ENCODE results near the gene XRN2. TPM values are rescaled to one million over a fixed set of nuclear protein-coding genes. Genes with fewer than 3 reads are reported as not detected.
"Not testable (repeated sequence)": the region's sequence is repeated elsewhere in the genome, so short reads cannot be mapped to it uniquely, and the experiment has no call there.

XRN2 gene
- total RNA-seq, 2 experiments from 2014 or later, result 76.5 to 81.9 TPM

DNA sequence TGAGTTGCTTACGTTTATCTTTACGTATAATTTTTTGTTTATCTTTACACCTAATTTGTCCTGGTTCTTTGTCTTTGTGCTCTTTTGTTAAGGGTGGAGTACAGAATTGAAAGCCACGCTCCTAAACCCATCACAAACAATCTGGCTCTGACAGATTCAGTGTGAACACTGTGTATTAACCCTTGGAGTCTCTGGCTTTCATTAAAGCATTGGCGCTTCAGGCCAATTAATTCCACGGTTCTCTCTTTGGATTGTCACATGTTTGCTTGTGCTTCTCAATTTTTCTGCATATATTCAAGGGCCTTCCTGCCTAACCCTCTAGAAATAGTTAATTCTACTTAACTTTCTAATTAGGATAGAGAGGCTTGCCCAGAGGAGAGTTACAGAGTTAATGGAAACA lies 55.6 kb downstream of the XRN2 start:
- H3K4me1 Mint-ChIP-seq (ENCODE audit: low read depth), result peaks cover 9% of the 10 kb centered on the region
- no peak overlapping the region for H3K27ac Mint-ChIP-seq
- H3K27me3 Mint-ChIP-seq (ENCODE audit: low read depth), result no peaks in the 10 kb centered on the region

DNA sequence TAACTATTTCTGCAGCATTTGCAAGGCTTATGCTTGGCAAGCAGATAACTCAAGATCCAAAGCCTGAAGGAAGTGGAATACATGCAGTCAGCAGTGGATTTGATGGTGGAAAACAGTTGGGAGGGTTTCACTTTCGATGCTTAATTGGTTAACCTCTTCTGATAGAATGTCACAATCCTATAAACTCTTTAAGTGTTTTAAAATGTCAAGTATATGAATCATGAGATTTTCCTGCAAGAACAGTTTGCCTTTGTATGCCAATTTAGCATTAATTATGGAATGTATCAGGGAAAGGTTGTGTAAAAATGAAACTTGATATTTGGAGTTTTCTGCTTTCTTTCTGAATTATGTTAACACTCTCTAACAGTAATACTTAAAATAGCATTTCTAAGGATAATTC lies 57.6 kb downstream of the XRN2 start:
- intact Hi-C loops (cut with micrococcal nuclease), result no loop called here
- Mint-ChIP-seq H3K9me3 (no peaks in the 10 kb centered on the region), H3K27ac (no peak overlapping the region), H3K27me3 (ENCODE audit: low read depth) (no peaks in the 10 kb centered on the region), H3K4me1 (ENCODE audit: low read depth) (peaks cover 9% of the 10 kb centered on the region), H3K36me3 (ENCODE audit: low read depth) (peaks cover 32% of the 10 kb centered on the region), H3K4me3 (no peak overlapping the region)
- CTCF ChIA-PET, result interaction anchor here (0.6 kb wide), 1 partner anchor 562 kb away, joined by 3 read pairs; no protein-coding TSS in a partner anchor
- no peak for DNase-seq

More for the DNA sequence above, 55.6 kb downstream of the XRN2 start:
- Mint-ChIP-seq H3K9me3 (no peaks in the 10 kb centered on the region), H3K36me3 (ENCODE audit: low read depth) (peaks cover 35% of the 10 kb centered on the region), H3K4me3 (no peak overlapping the region)
- CTCF ChIA-PET, result no interaction called here
- intact Hi-C loops (cut with micrococcal nuclease), result no loop called here
- no peak for DNase-seq

DNA sequence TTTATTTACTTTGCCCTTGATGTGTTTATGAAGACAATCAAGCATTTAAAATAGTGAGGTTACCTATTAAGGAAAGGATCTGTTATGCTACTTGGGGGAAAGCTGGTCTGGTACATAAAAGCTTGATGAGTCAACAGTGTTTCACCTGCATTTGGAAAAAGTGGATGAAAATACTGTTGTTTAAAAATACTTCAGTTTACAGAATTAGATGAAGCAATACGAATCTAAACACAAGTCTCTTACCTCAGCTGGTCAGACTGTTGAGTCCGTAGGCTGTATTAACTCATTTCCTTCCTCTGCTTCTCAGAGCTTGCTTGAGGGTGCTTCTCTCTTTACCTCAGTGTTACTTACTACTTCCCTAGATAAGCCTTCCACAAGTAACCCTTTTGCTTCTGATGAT lies 58.1 kb downstream of the XRN2 start:
- H3K4me1 Mint-ChIP-seq (ENCODE audit: low read depth), result peaks cover 9% of the 10 kb centered on the region
- no peaks in the 10 kb centered on the region for H3K9me3 Mint-ChIP-seq
- DNase-seq, result no peak
- intact Hi-C loops (cut with micrococcal nuclease), result no loop called here
- H3K36me3 Mint-ChIP-seq (ENCODE audit: low read depth), result peaks cover 33% of the 10 kb centered on the region
- H3K27me3 Mint-ChIP-seq (ENCODE audit: low read depth), result no peaks in the 10 kb centered on the region
- no peak overlapping the region for H3K4me3 Mint-ChIP-seq
- CTCF ChIA-PET, result interaction anchor here (0.6 kb wide), 1 partner anchor 562 kb away, joined by 3 read pairs; no protein-coding TSS in a partner anchor
- no peak overlapping the region for H3K27ac Mint-ChIP-seq

DNA sequence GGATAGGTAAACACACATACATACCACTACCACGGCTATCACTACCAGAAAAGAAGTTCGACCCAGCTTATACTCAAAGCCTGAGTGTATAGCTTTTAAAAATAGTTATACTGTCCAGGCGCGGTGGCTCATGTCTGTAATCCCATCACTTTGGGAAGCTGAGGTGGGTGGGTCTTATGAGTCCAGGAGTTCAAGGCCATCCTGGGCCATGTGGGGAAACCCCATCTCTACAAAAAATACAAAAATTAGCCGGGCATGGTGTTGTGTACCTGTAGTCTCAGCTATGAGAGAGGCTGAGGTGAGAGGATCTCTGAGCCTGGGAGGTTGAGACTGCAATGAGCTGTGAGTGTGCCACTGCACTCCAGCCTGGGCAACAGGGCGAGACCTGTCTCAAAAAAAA lies 61.3 kb downstream of the XRN2 start:
- Mint-ChIP-seq H3K27ac (no peak overlapping the region), H3K9me3 (no peaks in the 10 kb centered on the region), H3K27me3 (ENCODE audit: low read depth) (no peaks in the 10 kb centered on the region), H3K36me3 (ENCODE audit: low read depth) (peaks cover 42% of the 10 kb centered on the region), H3K4me3 (no peak overlapping the region), H3K4me1 (ENCODE audit: low read depth) (peaks cover 9% of the 10 kb centered on the region)
- intact Hi-C loops (cut with micrococcal nuclease), result no loop called here
- CTCF ChIA-PET, result interaction anchor here (0.7 to 1.4 kb wide), 2 partner anchors 69 to 129 kb away, joined by 4 to 5 read pairs; no protein-coding TSS in a partner anchor
- DNase-seq, result no peak

DNA sequence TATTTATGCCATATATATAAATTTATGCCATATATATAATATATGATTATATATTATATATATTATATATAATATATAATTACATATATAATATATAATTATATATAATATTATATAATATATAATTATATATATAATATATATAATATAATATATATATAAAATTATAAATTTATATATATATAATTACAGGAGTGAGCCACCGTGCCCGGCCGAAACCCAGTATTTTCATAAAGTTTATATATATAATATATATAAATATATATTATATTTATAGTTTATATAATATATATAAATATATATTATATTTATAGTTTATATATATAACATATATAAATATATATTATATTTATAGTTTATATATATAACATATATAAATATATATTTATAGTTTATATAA lies 62.6 kb downstream of the XRN2 start:
- no peak for DNase-seq
- H3K27me3 Mint-ChIP-seq (ENCODE audit: low read depth), result no peaks in the 10 kb centered on the region
- intact Hi-C loops (cut with micrococcal nuclease), result no loop called here
- H3K9me3 Mint-ChIP-seq, result no peaks in the 10 kb centered on the region
- H3K36me3 Mint-ChIP-seq (ENCODE audit: low read depth), result peaks cover 35% of the 10 kb centered on the region
- H3K4me1 Mint-ChIP-seq (ENCODE audit: low read depth), result peaks cover 2% of the 10 kb centered on the region
- H3K27ac Mint-ChIP-seq, result no peak overlapping the region
- no peak overlapping the region for H3K4me3 Mint-ChIP-seq
- CTCF ChIA-PET, result interaction anchor here (0.6 kb wide), 1 partner anchor 264 kb away, joined by 3 read pairs; no protein-coding TSS in a partner anchor

DNA sequence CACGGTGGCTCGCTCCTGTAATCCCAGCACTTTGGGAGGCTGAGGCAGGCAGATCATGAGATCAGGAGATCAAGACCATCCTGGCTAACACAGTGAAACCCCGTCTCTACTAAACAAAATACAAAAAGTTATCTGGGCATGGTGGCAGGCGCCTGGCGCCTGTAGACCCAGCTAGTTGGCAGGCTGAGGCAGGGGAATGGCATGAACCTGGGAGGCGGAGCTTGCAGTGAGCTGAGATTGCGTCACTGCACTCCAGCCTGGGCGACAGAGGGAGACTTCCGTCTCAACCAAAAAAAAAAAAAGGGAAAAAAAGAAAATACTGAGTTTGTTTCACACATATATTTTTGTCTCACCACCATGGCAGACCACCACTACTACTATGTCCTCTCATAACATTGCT lies 63.1 kb downstream of the XRN2 start:
- H3K9me3 Mint-ChIP-seq; intact Hi-C loops (cut with micrococcal nuclease); H3K27me3 Mint-ChIP-seq (ENCODE audit: low read depth); DNase-seq; H3K4me1 Mint-ChIP-seq (ENCODE audit: low read depth); H3K27ac Mint-ChIP-seq; H3K4me3 Mint-ChIP-seq: not testable (repeated sequence)
- peaks cover 34% of the 10 kb centered on the region for H3K36me3 Mint-ChIP-seq (ENCODE audit: low read depth)
- CTCF ChIA-PET, result interaction anchor here (0.6 kb wide), 1 partner anchor 264 kb away, joined by 3 read pairs; no protein-coding TSS in a partner anchor

DNA sequence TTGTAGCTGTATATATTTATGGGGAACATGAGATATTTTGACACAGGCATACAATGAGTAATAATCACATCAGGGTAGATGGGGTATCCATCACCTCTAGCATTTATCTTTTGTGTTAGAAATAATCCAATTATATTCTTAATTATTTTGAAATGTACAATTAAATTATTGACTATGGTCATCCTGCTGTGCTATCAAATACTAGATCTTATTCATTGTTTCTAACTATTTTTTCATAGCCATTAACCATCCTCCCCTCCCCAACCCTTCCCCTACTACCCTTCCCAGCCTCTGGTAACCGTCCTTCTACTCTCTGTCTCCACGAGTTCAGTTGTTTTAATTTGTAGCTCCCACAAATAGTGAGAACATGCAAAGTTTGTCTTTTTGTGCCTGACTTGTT lies 65.7 kb downstream of the XRN2 start:
- Mint-ChIP-seq H3K4me1 (ENCODE audit: low read depth) (peaks cover 6% of the 10 kb centered on the region), H3K4me3 (no peak overlapping the region), H3K36me3 (ENCODE audit: low read depth) (peaks cover 29% of the 10 kb centered on the region), H3K9me3 (no peaks in the 10 kb centered on the region), H3K27ac (no peak overlapping the region), H3K27me3 (ENCODE audit: low read depth) (no peaks in the 10 kb centered on the region)
- intact Hi-C loops (cut with micrococcal nuclease), result no loop called here
- DNase-seq, result no peak
- CTCF ChIA-PET, result no interaction called here

DNA sequence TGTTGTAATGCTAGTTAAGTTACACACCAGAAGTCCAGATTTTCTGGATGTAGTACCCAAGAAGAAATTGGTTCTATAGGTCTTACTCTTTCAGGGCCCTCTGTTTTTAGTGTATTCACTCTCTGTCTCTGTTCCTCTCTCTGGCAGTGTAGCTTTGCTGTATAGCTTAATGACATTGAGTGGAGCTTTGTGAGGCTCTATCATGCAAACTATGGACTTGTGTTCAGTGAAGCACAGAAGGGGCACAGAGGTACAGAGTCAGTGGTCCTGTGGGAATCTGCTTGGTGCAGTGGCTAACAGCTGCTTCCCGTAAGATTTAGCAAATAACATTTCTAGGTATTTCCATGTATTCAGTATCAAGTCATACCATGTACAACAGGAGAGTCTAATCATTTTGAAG lies 68.1 kb downstream of the XRN2 start:
- Mint-ChIP-seq H3K9me3 (no peaks in the 10 kb centered on the region), H3K27me3 (ENCODE audit: low read depth) (no peaks in the 10 kb centered on the region), H3K4me3 (no peak overlapping the region), H3K27ac (no peak overlapping the region), H3K36me3 (ENCODE audit: low read depth) (peaks cover 35% of the 10 kb centered on the region), H3K4me1 (ENCODE audit: low read depth) (peaks cover 6% of the 10 kb centered on the region)
- no peak for DNase-seq
- CTCF ChIA-PET, result no interaction called here
- intact Hi-C loops (cut with micrococcal nuclease), result no loop called here

DNA sequence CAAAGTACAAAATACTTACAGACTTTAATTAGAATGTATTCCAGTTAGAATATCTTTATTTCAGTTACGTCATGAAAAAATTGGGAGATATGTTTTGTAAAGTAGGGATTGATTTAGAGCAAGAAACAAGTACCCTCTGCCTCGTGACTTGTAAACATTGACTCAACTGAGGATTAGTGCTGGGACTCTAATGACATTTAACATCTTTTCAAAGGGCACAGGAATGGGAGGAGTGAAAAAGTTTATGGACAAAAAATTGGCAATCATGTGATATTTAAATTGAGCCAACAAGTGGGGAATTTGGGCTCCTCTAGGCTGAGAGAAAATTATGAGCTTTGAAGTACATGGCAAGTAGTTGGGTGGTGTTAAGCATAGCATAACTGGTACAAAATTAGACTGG lies 68.9 kb downstream of the XRN2 start:
- intact Hi-C loops (cut with micrococcal nuclease), result no loop called here
- H3K4me3 Mint-ChIP-seq, result no peak overlapping the region
- peaks cover 34% of the 10 kb centered on the region for H3K36me3 Mint-ChIP-seq (ENCODE audit: low read depth)
- H3K4me1 Mint-ChIP-seq (ENCODE audit: low read depth), result peaks cover 6% of the 10 kb centered on the region
- no peak for DNase-seq
- CTCF ChIA-PET, result interaction anchor here (0.9 kb wide), 1 partner anchor 9 kb away, joined by 3 read pairs; no protein-coding TSS in a partner anchor
- no peaks in the 10 kb centered on the region for H3K27me3 Mint-ChIP-seq (ENCODE audit: low read depth)
- H3K27ac Mint-ChIP-seq, result no peak overlapping the region
- no peaks in the 10 kb centered on the region for H3K9me3 Mint-ChIP-seq

DNA sequence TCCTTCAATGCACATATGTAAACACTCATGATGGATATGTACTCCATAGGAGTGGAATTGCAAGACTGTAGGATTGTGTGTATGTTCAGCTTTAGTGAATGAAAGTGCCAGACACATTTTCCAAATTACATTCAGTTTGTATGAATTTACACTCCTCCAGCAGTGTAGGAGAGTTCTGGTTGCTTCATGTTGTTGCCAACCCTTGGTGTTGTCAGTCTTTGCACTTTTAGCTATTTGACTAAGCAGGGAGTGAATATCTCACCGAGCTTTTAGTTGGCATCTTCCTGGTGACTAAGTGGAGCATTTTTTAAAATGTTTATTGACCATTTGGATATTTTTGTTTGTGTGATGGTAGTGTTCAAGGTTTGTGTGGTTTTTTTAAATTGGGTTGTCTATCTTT lies 70.3 kb downstream of the XRN2 start:
- DNase-seq, result no peak
- CTCF ChIA-PET, result no interaction called here
- H3K27ac Mint-ChIP-seq, result no peak overlapping the region
- H3K27me3 Mint-ChIP-seq (ENCODE audit: low read depth), result no peaks in the 10 kb centered on the region
- peaks cover 6% of the 10 kb centered on the region for H3K4me1 Mint-ChIP-seq (ENCODE audit: low read depth)
- H3K9me3 Mint-ChIP-seq, result no peaks in the 10 kb centered on the region
- no peak overlapping the region for H3K4me3 Mint-ChIP-seq
- intact Hi-C loops (cut with micrococcal nuclease), result no loop called here
- H3K36me3 Mint-ChIP-seq (ENCODE audit: low read depth), result peaks cover 27% of the 10 kb centered on the region

DNA sequence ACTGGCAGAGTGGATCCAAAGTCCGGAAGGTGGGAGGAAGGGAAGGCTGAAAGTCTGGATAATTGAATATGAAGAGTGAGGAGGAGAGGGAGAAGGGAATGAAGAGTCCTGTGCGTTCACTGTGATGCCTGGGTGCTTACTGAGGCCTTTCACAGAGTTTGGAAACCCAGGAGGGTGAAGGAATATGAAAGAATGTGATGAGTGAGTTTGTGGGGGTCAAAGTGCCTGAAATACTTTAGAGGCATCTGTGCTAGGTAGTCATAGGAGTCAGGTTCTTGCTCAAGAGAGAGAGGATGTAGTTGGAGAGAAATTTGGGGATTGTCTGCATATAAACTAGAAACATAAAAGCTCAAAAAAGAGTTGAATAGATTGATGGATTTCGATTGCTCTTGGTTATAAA lies 73.5 kb downstream of the XRN2 start:
- Mint-ChIP-seq H3K4me1 (ENCODE audit: low read depth) (peaks cover 9% of the 10 kb centered on the region), H3K4me3 (no peak overlapping the region), H3K27me3 (ENCODE audit: low read depth) (no peaks in the 10 kb centered on the region), H3K27ac (no peak overlapping the region), H3K36me3 (ENCODE audit: low read depth) (peaks cover 40% of the 10 kb centered on the region), H3K9me3 (no peaks in the 10 kb centered on the region)
- DNase-seq, result no peak
- CTCF ChIA-PET, result no interaction called here
- intact Hi-C loops (cut with micrococcal nuclease), result no loop called here

DNA sequence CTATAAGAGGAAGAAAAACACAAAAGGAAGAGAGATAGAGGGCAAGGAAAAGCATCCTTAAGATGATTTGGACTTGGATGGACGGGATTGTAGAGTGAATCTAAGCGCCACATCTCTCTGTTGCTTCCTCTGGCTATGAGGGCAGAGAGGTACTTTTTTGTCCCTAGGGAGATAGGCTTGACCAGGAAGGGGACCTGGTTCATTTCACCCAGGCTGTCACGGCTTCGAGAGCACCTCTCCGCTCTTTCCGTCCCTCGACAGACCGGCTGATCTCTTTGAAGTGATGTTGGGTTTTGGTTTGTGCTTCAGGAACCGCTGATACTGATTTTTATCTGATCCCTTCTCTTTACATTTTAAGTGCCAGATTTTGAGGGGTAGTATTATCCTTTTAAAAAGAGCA lies 74.6 kb downstream of the XRN2 start:
- CTCF ChIA-PET, result no interaction called here
- no peak overlapping the region for H3K4me3 Mint-ChIP-seq
- no peaks in the 10 kb centered on the region for H3K9me3 Mint-ChIP-seq
- H3K36me3 Mint-ChIP-seq (ENCODE audit: low read depth), result peaks cover 39% of the 10 kb centered on the region
- no peaks in the 10 kb centered on the region for H3K27me3 Mint-ChIP-seq (ENCODE audit: low read depth)
- no peak overlapping the region for H3K27ac Mint-ChIP-seq
- intact Hi-C loops (cut with micrococcal nuclease), result no loop called here
- no peak for DNase-seq
- H3K4me1 Mint-ChIP-seq (ENCODE audit: low read depth), result peaks cover 5% of the 10 kb centered on the region

DNA sequence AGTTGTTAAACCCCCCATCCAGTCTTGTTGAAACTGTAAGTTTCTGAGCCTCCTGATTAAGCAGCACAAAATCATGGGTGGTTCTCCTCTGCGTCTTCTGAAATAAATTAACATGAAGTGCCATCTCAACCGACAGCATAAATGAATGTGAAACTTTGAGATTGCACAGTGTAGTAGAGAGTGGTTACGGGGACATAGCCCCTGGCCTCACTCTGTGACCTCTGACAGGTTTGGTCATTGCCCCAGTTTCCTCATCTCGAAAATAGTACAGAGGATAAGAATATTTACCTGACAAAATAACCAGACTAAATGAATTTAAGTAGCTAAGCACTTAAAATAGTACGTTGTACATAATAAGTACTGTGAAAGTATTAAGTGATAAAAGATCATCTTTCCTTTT lies 75.1 kb downstream of the XRN2 start:
- Mint-ChIP-seq H3K27me3 (ENCODE audit: low read depth) (no peaks in the 10 kb centered on the region), H3K36me3 (ENCODE audit: low read depth) (peaks cover 34% of the 10 kb centered on the region), H3K4me1 (ENCODE audit: low read depth) (peaks cover 5% of the 10 kb centered on the region), H3K4me3 (no peak overlapping the region), H3K27ac (no peak overlapping the region), H3K9me3 (no peaks in the 10 kb centered on the region)
- intact Hi-C loops (cut with micrococcal nuclease), result no loop called here
- CTCF ChIA-PET, result interaction anchor here (1.0 to 1.5 kb wide), 3 partner anchors 127 to 143 kb away, joined by 3 to 5 read pairs (median 3); no protein-coding TSS in a partner anchor
- no peak for DNase-seq

Data from activated naive CD4-positive, alpha-beta T cell treated with anti-CD3 and anti-CD28 coated beads for 36 hours (primary cell).